GM21526 (cell line): ENCODE results near the gene TBC1D28.
"Not testable (repeated sequence)": the region's sequence is repeated elsewhere in the genome, so short reads cannot be mapped to it uniquely, and the experiment has no call there.

Experiments used
- ATAC-seq: cut with Tn5 transposase; IDR thresholded peaks from one replicate; pipeline ENCODE4 v1.9.1; 2021; ENCODE audit warnings: moderate library complexity; ENCODE audit not compliant: unreplicated experiment, low FRiP score

TBC1D28 gene

GRCh38 chr17:18644291-18644690 lies at the start of gene TBC1D28:
Gene TBC1D28 (minus strand): TSS chr17:18644391. CDS start chr17:18641352, 3,039 bp downstream.
- ATAC-seq, result not testable (repeated sequence)

DNA sequence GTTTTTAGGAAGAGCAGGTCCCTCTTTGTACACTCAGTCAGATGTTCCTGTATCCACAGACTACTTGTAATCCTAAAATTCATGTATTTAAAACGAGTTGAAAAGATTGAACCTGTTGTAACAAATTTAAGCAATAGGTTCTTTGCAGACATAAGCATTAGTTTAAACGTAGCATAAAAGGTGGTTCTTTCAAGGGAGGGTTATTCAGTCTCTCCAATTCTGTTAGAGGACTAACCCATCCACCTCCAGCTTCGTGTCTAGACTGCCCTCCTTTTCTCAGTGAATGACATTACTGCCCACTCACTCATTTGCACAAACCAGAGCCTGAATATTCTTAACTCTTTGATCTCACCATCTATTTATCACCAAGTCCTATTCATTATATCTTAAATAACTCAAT lies 38.5 kb upstream of the TBC1D28 start:
- ATAC-seq, result not testable (repeated sequence)

DNA sequence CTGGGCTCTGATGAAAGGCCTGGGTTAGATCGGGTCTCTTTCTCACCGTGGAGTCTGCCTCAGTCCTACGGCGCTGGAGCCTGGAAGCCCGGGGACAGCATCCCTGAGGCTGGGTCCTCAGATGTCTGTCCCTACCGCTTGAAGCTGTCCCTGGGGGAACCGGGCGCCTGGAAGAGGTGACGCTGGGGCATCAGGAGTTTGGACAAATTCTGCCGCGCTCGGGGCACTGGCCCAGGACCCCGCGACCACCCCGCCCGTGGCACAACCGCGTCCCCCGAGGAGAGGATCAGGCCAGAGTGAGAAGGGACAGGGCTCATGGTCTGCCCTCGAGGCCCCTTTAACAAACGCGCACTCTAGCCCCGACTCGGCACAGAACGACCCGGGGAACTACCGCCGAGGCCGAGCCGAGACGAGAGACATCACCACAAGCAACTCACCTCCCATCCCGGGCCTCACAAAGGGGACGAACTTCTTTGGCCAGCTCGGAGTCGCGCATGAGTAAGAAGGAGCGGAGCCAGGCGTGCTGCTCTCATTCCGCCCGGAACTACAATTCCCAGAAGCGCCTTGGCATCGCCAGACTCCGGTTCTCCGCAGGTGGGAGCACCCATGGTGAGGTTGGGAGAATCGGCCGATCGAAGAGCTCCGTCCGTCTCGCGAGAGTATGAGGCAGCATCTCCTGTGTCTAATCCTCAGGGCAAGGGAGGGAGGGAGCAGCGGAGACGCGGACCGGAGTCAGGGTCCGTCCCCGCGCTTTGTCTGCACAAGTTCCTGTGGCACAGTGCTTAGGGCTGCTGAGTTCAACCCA lies 37.8 kb upstream of the TBC1D28 start, which contains the start of gene FOXO3B:
TSS of gene FOXO3B (minus strand) at position 548 of the 805 bp plus-strand sequence. CDS start 663 bp downstream, outside the sequence.
- peak; percentile 82 for ATAC-seq

GRCh38 chr17:18677381-18677780 lies 33.2 kb upstream of the TBC1D28 start:
- not testable (repeated sequence) for ATAC-seq

- not testable (repeated sequence) for ATAC-seq
Measured at GRCh38 chr17:18676928-18677327, 32.7 kb upstream of the TBC1D28 start.

GRCh38 chr17:18672395-18673227 lies 28.4 kb upstream of the TBC1D28 start:
- not testable (repeated sequence) for ATAC-seq

DNA sequence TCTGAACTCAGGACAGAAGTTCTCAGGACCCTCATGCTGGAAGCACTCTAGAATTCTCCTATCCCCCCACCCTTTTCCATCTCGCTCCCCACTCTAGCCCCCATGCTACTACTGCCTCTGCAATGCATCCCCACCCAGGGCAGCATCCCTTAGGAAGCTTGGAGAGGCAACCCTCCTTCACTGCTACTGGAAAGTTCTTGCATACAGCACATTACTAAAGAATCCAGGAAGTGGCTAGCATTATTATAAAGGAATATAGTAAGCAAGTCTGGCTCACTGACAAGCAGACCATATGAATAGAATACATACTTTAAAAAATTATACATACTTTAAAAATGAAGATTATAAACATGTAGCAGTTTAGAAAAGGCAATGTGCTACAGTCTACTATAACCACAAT lies 24.4 kb upstream of the TBC1D28 start:
- ATAC-seq, result not testable (repeated sequence)

DNA sequence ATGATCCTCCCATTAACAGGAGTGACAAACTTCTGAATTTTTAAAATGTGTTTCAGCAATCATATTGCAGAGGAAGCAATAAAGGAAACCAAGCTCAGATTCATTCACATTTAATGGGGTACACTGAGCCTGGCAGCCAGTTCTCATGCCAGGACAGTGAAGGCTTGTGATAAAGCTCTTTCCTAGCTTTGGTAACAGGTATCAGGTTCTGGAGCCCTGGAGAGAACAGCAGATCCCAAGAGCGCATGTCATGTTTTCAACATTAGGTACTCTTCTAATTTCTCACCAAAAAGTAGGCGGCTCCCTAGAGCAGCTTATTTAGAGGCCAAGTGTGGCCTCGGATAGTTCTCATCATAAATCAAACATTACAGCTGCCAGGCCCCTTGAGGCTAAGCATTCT lies 23.3 kb upstream of the TBC1D28 start:
- ATAC-seq, result not testable (repeated sequence)

GRCh38 chr17:18666326-18666725 lies 22.1 kb upstream of the TBC1D28 start:
- not testable (repeated sequence) for ATAC-seq

- ATAC-seq, result not testable (repeated sequence)
Measured at GRCh38 chr17:18661924-18662624, 17.9 kb upstream of the TBC1D28 start.

DNA sequence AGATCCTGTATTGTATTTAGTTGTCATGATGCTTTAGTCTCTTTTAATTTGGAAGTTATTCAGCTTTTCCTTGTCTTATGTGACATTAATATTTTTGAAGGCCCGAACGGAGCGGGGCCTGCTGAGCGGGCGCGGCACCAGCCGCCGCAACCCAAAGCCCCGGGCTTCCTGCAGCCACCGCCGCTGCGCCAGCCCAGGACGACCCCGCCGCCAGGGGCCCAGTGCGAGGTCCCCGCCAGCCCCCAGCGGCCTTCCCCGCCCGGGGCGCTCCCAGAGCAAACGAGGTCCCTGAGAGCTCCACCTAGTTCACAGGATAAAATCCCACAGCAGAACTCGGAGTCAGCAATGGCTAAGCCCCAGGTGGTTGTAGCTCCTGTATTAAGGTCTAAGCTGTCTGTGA lies 5.9 kb upstream of the TBC1D28 start:
- not testable (repeated sequence) for ATAC-seq

DNA sequence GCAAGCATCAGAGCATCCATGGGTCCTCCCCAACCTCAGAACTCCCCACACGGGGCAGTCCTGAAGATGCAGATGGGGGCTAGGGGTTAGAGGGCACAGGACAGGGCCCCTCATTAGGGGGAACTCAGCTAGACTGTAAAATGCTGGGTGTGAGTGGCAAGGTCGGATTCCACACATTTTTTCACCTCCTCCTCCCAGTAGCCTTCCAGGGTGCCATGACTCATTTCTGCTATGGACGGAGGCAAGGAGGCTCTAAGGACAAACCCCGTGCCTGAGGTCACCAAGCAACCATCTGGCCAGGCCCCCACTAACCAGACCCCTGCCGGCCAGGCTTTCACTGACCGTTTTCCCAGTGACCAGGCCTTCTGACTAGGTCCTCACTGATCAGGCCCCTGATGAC lies 1.1 kb downstream of the TBC1D28 start:
- ATAC-seq, result not testable (repeated sequence)

DNA sequence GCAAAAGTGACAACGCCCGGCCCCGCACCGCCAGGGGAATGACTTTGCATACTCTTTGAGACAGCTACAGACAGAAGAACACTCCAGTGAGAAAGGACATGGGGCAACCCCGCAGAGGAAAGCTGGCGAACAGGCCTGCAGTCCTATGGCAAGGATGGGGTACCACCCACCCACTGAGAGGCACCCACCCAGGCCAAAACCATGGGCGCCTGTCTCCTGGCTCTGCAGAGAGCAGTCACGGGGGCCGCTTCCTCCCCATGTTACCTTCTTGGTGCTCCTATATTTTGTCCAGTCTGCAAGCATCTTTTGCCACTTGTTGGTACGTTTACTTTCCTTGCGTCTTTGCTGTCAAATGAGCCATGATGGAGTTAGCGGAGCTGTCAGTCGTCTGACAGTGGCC lies 5.8 kb downstream of the TBC1D28 start:
- not testable (repeated sequence) for ATAC-seq

DNA sequence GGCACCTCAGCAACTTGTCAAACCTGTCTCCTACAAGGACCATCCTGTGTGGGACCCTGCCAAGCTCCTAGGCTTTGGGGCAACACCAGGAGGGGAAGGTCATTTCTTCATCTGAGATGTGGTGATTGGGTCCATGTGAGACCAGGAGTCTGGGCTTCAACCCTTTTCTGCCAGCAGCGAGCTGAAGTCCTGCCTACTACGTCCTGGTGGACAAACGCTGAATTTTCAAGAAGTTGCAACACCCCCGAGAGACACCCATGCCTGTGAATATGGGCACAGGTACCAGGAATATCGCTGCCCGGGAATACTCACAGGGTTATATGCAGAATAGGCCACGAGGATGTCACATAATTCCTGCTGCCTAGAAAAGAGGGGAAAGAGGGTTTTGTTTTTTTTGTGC lies 8.0 kb downstream of the TBC1D28 start:
- not testable (repeated sequence) for ATAC-seq

DNA sequence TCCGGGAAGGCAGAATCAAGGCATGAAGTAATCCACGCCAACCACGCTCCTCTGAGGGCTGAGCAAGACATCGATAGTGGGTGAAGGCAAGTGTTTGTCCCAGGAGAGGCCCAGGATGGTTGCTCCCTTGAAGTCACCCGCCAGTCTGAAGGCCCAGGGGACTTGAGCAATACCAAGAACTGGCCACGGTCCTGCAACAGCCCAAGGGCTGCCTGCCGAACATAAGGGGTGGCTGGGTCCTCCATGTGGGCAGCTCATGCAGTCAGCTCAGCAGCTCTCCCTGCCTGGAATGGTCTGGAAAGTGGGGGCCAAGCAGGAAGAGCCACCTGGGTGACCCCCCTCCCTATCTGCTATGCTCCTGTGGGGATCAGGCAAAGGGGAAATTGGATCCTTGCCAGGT lies 8.4 kb downstream of the TBC1D28 start:
- not testable (repeated sequence) for ATAC-seq

DNA sequence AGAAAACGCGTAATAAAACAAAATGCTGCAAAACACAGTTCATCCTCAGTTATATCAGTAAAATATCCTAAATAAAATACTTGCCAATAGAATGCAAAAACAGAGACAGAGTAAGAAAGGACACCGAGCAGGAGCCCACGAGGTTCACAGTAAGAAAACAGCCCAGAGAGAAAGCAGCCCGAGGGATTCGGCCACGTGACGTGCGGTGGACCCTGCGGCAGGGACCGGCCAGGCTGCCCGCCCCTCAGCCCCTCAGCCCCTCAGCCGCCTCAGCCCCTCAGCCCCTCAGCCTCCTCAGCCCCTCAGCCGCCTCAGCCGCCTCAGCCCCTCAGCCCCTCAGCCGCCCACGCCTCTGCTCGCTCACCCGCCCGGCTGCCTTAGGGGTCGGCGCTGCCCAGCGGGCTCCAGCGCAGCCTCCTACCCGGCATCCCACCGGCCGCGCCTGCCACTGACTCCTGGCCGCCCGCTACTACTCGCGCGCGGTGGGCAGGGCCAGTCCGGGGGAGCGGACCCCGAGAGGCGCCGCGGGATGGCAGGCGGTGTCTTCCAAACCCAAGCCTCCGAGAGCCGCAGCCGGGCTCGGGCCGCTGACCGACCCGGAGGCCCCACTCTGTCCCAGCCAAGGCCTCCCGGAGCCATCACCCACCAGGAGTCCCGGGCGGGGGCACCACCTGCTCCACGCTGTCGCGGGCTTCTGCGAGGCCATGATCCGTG lies 9.5 kb downstream of the TBC1D28 start:
- not testable (repeated sequence) for ATAC-seq

GRCh38 chr17:18626152-18626870 lies 17.9 kb downstream of the TBC1D28 start:
- no peak for ATAC-seq

DNA sequence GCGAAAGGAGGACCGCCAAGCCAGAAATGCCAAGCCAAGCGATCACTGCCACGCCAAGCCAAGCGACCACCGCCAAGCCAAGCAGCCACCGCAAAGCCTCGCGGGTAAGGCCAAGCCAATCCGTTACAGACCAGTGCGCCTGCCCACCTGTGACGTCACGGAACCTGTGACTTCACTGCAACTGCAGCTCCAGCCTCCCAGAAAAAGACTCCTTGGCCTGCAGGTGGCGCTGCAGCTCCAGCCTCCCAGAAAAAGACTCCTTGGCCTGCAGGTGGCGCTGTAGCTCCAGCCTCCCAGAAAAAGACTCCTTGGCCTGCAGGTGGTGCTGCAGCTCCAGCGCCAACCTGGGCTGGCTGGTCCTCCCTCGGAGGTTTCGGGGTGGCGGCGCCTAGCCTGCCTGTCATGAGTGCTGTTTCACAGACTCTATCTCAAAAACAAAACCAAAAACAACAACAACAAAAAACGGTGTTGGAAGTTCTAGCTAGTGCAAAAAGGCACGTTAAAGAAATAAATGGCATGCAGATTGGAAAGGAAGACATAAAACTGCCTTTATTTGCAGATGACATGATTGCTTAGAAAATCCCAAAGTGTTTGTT lies 18.6 kb downstream of the TBC1D28 start:
- not testable (repeated sequence) for ATAC-seq
